ENCODE results near the gene LILRB4.
"Not testable (repeated sequence)": the region's sequence is repeated elsewhere in the genome, so short reads cannot be mapped to it uniquely, and the experiment has no call there.

LILRB4 gene

DNA sequence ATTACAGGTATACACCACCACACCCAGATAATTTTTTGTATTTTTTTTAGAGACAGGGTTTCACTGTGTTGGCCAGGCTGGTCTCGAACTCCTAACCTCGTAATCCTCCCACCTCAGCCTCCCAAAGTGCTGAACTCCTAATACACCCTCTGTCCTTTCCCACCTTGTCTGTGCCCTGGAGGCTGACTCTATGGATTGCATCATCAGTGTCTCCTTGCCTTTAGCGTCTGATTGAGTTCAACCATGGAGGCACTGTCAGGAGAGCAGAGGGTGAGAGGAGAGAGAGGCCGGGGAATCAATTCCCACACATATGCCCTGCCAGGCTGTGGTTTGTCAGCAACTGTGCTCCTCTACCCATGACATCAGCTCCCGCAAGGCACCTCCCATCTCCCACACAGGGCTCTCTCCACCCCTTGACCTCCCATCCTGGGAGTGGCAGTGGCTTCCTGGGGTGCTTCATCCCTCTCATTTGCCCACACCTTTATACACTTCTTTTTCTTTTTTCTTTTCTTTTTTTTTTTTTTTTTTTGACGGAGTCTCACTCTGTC, 12.6 kb upstream of the LILRB4 start:
- DNase-seq (ENCODE audit: low read depth), result no peak

DNA sequence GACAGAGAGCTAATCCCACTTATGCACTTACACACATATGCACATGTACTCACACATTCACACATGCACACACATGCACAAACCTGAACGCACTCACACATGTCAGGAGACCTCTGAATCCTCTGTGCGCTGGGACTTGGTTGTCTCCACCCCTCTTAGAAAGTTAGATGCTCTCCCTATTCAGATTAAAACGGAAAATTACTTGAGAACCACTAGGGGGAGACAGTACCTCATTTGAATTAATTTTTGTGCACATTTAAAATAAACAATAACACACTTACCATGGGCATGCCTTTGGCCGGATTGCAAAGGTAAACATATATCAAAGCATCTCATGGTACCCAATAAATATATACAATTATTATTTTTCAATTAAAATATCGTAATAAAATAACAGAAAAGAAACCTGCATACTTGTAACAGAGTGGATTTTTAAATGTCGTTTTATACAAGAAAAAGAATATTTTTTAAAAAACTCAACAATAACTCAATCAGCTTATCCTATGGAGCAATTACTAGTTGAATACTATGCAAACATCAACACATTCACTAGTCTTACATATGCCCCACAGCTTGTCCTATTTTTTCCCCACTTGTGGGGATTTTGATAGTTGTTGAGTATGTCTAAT, 9.5 kb upstream of the LILRB4 start:
- DNase-seq (ENCODE audit: low read depth), result no peak

DNA sequence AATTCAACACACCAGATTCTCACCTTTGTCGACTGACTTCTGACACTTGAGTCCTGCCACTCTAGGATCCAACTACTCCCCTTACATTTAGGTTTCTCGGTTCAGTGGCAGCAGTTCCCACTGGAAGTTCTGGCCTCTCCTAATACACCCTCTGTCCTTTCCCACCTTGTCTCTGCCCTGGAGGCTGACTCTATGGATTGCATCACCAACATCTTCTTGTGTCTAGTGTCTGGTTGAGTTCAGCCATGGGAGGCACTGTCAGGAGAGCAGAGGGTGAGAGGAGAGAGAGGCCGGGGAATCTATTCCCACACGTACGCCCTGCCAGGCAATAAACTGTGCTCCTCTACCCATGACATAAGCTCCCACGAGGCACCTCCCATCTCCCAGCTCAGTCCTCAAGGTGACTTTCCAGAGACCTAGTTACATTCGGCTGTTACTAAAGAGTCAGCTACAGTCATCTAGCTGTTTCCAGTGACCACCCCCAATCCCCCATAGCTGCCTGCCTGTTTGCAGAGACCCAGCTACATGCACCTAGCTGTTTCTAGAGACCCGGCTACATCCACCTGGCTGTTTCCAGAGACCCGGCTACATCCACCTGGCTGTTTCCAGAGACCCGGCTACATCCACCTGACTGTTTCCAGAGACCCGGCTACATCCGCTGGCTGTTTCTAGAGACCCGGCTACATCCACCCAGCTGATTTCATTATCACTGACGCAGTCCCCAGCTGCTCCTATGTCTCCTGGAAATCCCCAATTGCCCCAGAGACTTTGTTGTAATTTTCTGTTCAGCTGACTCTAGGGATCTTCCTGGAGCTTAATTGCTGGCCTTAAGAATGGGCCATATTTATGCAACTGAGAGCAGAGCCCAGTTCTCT, 8.1 kb upstream of the LILRB4 start:
- no peak for DNase-seq (ENCODE audit: low read depth)

DNA sequence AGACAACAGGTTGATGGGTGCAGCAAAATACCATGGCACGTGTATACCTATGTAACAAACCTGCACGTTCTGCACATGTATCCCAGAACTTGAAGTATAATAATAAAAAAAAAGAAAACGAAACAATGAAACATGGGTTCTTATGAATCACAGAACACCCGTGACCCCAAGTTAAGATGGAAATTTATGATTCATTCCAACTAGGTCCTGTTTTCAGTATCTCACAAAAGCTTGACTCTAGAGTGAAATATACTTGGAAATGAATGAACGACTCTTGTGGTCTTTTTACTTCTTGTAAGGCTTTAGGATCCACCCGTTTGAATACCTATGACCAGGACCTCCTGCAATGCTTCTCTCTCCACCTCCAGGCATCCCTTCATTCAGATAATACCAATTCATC, 3.5 kb upstream of the LILRB4 start:
- DNase-seq (ENCODE audit: low read depth), result no peak

DNA sequence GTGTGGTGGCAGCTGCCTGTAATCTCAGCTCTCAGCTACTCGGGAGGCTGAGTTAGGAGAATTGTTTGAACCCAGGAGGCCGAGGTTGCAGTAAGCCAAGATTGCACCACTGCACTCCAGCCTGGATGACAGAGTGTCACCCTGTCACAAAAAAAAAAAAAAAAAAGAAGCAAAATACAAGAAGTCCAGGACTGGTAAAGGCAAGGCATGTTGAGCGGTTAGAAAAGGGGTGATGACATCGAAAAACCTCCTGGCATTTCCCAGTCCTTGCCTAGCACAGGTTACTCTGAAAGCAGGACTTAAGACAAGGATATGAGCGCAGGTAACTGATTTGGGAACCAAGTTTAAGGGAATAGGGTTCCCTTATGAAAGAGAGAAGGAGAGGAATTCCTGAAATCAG, 2.5 kb upstream of the LILRB4 start:
- no peak for DNase-seq (ENCODE audit: low read depth)

DNA sequence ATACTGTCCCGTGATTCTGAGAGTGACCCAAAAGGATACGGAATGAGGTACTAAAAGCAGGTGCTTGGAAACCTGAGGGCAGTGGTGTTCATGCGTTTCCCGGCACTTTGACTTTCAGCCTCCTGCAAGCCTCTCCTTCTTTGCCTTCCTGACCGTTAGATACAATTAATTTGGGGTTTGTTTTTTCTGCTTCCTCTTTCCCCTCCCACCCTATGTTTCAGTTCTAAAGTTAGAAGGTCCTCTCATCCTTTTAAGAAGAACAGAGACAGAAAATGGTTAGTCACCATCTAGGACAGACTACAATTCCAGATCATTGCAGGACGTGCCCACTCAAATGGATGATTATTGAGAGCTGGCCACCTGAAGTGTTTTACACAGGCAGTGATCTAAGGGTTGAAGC, 1.8 kb upstream of the LILRB4 start:
- no peak for DNase-seq (ENCODE audit: low read depth)

DNA sequence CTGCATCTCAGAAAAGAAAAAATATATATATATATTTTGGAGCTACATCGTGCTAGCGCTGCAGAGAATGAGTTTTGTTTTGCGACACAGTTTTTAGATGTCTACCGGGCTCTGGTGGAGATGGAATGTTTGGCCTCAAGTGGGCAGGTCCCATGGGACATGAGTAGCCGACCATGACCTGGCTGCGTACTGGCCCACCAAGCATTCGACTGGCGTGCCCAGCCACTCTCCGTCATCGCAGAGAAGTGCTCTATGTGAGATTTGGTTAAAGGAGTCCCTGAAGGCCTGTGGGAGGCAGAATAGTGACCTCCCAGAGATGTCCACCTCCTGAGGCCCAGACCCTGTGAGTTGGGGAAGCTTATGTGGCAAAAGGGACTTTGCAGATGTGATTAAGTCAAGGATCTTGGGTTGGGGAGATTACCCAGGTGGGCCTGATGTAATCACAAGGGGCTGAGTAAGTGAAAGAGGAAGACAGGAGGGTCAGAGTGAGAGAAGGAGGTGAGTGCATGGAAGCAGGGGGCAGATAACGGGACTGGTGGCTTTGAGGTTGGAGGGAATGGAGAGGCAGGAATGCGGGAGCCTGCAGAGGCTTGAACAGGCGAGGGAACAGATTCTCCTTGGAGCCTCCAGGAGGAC, 821 bp upstream of the LILRB4 start:
- no peak for DNase-seq (ENCODE audit: low read depth)

DNA sequence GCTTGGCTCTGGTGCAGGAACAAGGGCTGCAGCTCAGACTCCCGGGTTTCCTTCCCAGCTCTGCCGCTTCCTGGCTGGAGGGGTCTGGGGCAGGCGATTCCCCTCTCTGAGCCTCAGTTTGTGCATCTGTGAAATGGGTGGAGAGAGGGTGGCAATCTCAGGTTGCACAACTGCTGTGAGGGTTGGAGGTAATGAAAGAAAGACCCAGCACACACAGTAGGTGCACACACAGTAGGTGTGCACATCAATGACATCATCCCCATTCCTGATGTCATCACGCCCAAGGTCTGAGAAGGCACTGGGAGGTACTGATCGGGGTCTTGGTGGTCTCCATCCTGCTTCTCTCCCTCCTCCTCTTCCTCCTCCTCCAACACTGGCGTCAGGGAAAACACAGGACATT, 2.7 kb downstream of the LILRB4 start:
- no peak for DNase-seq (ENCODE audit: low read depth)

DNA sequence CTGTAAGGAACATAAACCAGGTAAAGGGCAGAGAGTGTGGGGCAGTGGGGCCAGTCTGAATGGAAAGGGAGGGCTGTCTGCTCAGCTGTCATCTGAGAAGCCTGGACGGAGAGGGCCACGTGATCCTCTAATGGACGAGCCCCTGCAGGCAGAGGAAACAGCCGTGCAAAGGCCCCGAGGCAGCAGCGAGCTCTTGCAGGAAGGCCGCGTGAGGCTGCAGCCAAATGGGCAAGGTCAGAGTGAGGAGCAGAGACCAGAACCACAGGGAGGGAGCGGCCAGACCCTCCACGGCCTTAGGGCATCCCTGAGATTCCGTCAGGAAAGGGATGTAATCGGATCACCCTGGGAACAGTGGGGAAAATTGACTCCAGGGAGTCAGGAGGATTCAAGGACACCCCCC, 4.4 kb downstream of the LILRB4 start:
- DNase-seq (ENCODE audit: low read depth), result no peak

DNA sequence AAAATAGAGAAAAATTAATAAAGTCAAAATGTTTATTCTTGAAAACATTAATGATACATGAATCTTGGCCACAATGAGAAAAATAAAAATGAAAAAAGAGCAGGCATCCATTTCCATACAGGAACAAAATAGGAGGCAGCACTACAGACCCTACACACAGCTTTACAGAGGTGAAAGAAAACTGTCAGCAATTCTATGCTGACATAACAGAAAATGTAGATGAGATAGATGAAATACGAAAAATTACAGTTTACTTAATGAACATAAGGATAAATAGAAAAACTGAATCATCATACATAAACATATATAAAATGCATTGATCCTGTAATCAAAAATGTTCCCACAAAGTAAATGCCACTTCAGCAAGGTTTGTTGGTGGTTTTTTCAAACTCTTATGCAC, 5.6 kb downstream of the LILRB4 start:
- no peak for DNase-seq (ENCODE audit: low read depth)

DNA sequence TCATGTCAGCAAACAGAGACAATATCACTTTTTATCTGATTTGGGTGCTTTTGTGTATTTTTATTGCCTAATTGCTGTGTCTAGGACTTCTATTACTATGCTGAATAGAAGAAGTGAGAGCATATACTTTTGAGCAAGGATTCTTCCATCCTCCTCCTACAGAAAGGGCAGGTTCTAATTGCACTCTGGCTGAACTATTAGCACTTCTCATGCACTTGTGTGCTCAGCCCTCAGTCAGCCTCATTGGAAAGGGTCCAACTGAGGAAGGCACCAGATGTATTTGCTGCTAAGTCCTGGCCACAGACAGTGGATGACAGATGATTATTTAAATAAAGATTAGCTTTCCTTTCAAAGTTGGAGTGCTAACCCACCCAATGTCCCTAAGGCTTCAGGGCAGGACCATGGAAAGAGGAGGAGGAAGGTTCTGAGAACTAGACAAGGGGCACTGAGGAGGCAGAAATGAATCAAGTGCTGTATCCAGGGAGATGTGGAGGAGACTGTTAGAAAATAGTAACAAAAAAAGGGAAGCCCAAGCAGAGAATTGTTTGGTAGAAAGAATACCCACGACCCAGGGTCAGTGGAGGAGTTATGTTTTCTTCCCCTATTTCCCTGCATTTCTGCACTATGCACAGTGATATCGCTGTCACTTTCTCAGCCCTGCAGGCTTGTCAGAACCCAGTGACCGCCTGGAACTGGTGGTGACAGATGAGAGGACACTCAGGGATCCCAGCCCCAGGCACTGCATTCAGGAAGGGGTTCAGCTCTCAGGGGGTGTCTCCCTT, 8.0 kb downstream of the LILRB4 start:
- no peak for DNase-seq (ENCODE audit: low read depth)

DNA sequence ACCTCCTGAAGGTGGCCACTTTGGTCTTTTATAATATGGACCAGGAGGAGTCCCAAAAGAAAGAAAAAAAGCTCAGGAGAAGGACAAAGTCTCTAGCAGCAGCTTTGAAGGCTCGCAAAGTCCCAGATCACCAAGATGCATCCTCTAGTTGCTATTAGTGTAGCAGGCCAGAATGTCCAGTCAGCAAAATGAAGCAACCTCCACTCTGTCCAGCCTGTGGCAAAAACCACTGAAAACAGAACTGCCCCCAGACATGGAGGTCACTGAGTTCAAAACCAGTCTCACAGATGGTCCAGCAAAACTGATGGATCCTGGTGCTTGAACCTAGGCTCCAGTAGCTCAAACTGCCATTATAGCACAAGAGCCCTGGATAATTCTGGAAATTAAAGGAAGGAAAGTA, 10.4 kb downstream of the LILRB4 start:
- no peak for DNase-seq (ENCODE audit: low read depth)

DNA sequence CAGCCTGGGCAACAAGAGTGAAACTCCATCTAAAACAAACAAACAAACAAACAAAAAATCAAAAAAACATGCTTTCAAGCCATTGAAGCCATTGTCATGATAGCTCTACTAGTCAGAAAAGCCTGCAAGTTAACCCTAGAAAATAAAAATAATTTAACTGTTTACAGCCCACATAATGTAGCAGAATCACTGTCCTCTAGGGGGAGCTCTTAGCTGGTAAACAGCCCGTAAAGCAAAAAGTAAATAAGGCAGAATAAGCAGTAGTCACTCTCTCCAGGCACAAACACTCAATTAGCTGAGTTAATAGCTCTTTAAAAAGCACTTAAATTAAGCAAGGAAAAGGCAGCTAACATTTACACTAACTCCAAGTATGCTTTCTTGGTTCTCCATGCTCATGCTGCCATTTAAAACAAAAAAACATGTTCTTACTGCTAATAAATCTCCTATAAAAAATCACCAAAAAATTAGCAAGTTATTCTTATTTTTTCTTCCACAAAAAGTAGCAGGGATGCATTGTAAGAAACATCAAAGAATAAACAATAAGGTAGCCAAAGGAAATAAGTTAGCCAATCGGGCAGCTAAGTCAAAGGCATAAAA, 11.3 kb downstream of the LILRB4 start:
- DNase-seq (ENCODE audit: low read depth), result no peak

DNA sequence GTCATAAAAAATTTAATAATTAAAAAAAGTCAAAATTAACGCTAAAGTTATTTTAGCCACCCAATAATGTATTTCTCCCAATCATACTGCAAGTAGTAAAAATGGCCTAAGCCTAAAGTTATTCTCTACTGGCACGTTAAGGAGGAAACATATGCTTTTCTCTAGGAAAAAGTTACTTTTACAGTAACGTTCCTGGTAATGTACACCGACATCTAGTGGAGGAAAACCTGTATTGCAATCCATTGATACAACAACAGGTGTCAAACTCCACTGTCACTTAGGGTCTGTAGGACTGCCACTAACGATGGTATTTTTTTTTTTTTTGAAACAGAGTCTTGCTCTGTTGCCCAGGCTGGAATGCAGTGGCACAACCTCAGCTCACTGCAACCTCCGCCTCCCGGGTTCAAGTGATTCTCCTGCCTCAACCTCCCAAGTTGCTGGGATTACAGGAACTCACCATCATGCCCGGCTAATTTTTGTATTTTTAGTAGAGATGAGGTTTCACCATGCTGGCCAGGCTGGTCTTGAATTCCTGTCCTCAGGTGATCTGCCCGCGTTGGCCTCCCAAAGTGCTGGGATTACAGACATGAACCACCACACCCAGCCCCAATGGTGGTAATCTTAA, 13.5 kb downstream of the LILRB4 start:
- DNase-seq (ENCODE audit: low read depth), result not testable (repeated sequence)

DNA sequence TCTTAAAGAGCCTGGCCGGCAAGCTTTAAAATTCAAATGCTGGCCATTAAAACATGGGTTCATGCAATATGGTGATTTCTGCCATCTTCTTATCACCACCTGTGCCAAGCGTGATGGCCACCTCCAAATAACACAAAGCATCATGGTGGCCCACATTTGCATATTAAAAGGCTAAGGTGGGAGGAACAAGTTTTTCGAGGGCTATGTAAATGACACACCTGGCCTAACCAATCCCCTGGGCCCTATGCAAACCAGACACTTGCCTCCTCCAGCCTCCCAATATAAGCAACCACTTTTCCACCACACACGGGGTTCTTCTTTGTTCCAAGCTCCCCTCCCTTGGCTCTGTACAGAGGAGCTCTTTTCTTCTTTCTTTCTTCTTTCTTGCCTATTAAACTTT, 14.4 kb downstream of the LILRB4 start:
- DNase-seq (ENCODE audit: low read depth), result no peak

DNA sequence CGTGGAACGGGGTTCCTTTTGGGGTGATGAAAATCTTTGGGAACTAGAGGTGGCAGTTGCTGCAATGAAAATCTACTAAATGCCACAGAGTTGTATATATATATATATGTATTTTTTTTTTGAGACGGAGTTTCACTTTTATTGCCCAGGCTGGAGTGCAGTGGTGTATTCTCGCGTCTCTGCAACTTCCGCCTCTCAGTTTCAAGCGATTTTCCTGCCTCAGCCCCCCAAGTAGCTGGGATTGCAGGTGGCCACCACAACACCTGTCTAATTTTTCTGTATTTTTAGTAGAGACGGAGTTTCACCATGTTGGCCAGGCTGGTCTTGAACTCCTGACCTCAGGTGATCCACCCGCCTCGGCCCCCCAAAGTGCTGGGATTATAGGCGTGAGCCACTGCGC, 18.8 kb downstream of the LILRB4 start:
- not testable (repeated sequence) for DNase-seq (ENCODE audit: low read depth)

DNA sequence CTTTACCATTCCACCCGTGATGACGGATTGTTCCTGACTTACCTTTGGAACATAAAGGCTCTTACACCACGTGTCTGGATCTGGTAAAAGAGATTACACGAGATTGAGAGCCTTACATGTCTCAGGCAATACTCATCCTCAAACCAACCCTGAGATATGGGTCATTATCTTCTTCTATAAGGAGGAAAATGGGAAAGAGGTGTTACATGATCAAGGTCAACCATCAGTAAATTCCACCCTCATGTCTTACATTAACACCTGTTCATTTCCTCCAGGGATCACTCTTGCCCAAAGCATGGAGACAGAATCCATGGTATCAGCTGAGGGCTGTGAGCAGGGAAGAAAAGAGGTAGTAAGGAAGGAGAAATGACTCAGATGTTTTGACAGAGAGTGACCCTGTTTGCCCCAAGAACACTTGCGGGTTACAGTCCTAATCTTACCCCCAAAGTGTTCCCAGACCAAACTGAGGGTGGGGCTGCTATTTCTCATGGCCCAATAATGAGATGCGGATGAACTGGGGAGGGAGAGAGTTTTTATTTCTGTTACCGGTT, 19.6 kb downstream of the LILRB4 start:
- no peak for DNase-seq (ENCODE audit: low read depth)

DNA sequence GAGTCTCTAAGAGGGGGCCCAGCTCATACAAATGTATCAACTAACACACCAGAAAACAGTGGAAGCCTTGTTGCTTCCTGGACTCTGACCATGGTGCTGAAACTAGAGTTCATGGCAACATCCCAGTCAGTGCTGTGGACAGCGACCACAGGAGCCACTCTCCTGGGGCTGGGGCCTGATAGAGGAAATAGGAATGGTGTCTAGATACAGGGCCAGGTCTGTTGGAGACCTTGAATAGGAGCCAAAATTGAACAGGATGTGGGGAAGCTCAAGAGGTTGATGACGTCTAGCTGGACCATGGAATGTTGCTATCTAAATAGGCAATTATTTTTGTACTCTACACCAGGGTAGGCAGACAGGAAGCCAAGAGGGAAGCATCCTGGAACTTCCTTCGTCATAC, 21.7 kb downstream of the LILRB4 start:
- no peak for DNase-seq (ENCODE audit: low read depth)

DNA sequence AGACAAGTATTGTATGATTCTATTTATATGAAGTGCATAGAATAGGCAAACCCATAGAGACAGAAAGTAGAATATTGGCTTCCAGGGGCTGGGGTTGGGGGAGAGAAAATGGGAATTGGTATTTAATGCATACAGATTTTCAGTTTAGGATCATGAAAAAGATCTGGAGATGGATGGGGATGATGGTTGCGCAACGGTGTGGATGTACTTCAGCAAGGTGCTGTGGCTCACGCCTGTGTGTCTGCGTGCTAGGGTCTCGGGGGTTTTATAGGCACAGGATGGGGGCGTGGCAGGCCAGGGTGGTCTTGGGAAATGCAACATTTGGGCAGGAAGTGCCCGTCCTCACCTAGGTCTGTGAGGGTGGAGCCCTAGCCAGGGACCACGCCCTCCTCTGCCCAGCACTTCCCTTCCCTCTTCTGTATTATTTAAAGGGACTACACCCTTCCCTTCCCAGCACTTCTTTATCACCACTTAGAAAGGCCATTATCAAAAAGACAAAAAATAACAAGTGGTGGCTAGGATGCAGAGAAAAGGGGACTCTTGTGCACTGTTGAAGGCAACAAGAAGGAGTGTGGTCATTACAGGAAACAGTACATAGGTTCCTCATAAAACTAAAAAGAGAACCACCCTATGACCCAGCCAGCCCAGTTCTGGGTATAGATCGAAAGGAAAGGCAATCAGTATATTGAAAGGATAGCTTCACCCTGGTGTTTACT, 29.0 kb downstream of the LILRB4 start:
- no peak for DNase-seq (ENCODE audit: low read depth)

DNA sequence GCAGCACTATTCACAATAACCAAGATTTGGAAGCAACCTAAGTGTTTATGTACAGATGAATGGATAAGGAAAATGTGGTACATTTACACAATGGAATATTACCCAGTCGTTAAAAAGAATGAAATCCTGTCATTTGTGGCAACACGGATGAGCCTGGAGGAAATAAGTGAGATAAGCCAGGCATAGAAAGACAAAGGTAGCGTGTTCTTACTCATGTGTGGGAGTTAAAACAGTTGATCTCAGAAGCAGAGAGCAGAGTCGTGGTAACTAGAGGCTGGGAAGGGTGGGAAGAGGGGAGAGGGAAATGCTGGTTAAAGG, 29.5 kb downstream of the LILRB4 start:
- no peak for DNase-seq (ENCODE audit: low read depth)

DNA sequence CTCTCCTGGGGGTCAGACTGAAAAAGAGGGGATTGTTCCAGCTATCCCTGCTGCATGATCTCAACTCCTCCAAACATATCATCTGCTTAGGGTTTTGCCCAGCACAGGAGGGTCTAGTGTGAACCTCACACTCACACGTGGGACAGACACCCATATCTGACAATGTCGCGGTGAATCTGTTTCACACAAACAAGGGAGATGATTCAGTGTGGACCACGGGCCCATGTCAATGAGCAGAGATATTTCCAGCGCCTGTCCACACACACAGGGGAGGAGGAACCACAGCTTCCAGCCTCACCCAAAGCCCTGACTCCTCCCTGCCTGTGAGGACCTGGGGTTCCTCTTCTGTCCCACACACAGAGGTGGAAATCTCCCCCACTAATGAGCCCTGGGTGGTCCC, 31.9 kb downstream of the LILRB4 start:
- DNase-seq (ENCODE audit: low read depth), result no peak

Measured in stimulated activated CD8-positive, alpha-beta memory T cell treated with anti-CD3 and anti-CD28 coated beads, Interleukin-7, amount 100 ng/mL, for 24 hours (primary cell).